SHP77 treated with DMSO at 0.1 percent for 48 hours (cell line): ENCODE data around the gene TAS2R40.
A peak's percentile ranks its signal among the peaks of the same experiment; 100 is the strongest.
"Not testable (repeated sequence)": the region's sequence is repeated elsewhere in the genome, so short reads cannot be mapped to it uniquely, and the experiment has no call there.

Experiments used
- DNase-seq: peaks from one replicate; lab custom pipeline; 2025; lab: John Stamatoyannopoulos, UW

Gene TAS2R40

DNA sequence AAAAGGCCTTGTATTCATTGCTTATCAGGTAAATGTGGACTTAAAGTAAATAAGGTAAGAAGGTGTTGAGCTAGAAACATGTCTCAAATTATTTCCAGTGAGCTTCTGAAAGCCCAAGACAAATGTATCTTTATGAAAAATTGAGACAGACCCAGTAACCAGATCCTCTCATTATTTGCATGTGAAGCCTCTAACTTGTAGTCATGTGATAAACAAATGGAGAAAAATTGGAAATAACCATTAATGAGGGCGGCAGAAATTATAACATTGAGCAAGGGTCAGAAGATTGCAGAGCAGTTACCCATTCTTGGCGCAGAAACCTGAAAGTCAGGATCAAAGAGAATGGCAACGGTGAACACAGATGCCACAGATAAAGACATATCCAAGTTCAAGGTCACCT, at the start of gene TAS2R40:
TAS2R40 (plus strand) TSS at position 301 of the 400 bp plus-strand sequence; CDS start at position 343, 42 bp downstream.
- no peak for DNase-seq

DNA sequence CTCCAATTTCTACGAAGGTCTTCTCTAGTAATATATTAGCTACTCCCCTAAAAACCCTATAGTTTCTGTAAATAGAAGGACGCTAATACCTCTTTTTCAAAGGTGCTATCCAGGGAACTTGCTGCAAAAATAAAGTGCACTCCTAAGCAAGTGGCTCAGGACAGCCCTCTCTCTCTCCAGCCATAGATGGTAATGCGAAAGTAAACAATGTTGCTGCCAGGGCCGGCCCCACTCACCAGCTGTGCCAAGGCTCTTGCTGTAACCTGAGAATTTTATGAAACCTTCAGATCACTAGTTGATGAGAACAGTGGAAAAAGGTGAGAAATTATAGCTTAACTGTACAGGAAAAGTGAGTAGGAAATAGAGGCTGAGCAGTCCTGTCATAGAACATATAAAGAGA, 49.5 kb upstream of the TAS2R40 start:
- DNase-seq, result peak; percentile 55

DNA sequence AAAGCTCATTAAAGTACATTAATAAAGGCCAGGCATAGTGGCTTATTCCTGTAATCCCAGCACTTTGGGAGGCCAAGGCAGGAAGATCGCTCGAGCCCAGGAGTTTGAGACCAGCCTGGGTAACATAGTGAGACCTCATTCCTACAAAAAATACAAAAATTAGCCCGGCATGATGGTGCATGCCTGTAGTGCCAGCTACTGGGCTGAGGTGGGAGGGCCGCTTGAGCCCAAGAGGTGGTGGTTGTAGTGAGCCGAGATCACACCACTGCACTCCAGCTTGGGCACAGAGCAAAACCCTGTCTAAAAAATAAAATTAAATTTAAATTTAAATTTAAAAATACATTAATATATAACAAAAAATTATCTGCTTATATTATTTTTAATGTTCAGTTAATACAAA, 45.7 kb upstream of the TAS2R40 start:
- DNase-seq, result no peak

DNA sequence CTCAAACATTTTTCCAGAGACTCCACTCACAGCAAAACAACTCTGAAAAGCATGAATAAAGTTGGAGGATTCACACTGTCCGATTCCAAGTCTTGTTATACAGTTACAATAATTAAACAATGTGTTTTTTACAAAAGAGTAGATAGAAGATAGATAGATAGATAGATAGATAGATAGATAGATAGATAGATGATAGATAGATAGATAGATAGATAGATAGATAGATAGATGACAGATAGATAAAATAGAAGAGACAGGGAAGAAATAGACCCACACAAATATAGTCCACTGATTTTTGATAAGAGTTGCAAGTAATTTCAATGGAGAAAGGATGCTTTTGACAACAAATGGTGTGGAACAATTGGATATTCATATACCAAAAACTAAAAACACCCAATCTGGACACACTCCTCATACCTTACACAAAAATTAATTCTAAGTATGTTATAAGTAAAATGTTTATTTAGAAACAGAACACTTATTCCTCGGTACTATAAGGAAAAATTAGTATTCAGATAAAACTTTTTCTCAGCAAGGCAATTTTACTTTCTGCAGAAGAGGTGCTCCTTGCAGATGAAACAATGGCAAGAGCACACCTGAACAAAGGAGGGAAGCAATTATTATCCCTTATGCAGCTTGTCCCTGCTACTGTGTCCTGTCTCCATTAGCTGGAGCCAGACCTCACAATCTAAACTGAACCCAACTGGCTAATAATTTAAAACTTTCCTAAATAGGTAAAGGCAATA, 44.3 kb upstream of the TAS2R40 start:
- DNase-seq, result no peak

DNA sequence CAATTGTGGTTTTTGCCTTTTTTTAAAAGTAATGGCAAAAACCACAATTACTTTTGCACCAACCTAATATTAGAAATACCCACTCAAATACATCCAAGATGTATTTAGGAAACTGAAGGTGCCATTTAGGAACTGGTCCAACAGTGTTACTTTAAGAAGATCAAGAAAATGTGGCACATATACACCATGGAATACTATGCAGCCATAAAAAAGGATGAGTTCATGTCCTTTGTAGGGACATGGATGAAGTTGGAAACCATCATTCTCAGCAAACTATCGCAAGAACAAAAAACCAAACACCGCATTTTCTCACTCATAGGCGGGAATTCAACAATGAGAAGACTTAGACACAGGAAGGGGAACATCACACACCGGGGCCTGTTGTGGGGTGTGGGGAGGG, 41.1 kb upstream of the TAS2R40 start:
- not testable (repeated sequence) for DNase-seq

DNA sequence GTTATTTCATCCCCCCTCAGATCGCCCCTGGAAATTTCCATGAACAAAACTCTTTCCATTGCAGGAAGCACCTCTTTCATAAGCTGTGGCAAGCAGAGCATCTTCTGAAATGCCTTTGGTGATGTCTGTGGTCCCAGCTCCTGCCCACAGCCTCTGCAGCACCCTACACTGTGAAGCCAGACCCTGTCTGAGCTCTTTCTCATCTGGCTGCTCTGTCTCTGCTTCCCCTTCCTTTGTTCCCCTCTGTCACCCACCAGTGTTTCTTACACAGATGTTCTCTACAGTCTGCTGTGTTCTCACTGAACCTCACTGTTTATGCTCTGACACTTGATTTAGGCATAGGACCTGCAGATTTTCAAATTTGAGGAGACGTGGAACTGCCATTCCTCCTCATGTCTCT, 40.5 kb upstream of the TAS2R40 start:
- no peak for DNase-seq

DNA sequence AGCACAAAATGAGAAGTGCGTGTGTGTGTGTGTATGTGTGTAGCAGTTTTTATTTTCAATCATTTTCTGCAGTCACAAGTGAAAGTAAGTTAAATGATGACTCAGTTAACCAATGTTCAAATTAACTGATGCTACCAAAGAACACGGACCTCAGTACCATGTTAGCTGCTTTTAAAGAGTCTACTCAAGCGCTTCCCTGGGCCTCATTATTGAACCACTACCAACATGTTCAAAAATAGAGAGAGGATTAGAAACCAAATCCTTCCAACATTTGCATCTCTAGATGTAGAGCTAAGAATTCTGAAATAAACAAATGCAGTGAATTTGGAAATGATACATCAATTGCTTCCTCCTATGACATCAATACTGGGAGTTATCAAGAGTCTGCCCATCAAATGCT, 38.8 kb upstream of the TAS2R40 start, which contains the start of gene TAS2R39:
TAS2R39 (plus strand) TSS at position 396 of the 400 bp plus-strand sequence; CDS start at position 396, 0 bp downstream.
- DNase-seq, result no peak

DNA sequence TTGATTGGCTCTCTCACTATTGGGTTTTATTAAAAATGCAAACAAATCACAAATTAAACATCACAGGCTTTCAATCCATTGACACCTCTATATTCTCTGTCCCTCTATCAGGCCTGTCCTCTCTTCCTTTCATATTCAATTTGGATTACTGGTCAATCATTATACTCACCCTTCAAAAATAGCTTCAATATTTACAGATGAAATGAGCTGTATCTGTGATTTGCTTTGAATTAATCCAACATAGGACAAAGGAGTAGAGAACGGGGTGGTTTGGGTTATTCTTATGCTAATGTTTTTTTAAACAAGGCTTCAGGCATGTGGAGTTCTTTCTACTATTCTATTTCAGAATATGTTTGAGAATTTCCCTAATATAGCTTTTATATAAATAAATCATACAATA, 36.3 kb upstream of the TAS2R40 start:
- DNase-seq, result no peak

DNA sequence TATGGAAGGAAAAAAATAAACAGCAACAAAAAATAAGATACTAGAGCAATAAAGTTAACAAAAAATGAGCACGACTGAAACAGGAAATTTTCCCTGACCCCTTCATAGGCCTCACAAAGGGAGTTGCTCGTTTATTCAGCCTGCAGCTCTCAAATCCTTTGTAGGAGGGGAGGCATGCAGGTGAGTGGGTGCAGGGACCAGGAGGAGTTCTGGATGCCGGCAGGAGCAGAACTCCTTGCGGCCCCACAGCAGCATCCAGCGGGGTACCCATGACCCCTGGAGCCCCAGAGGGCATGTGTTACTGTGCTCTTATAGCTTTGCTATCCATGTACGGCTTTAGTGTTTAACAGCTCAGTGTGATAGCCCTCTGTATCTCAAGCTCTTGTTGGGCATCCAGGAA, 32.8 kb upstream of the TAS2R40 start:
- no peak for DNase-seq

DNA sequence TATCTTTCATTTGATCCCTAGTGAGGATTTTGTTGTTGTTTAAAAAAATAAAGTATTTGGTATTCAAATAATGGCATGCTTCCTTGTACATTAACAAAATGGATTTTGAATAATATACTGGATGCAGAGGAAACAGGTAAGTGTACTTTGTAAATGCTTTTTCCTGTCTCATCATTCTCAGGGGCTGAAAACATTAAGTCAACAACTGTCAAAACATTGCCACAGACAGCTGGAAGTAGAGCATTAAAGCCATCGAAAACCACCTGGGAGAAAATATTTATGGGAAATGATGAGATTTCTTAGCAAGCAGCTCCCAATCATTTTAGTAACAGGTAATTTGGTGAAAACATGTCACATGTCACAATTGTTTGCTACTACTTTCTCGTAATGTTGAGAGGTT, 28.0 kb upstream of the TAS2R40 start:
- DNase-seq, result no peak

DNA sequence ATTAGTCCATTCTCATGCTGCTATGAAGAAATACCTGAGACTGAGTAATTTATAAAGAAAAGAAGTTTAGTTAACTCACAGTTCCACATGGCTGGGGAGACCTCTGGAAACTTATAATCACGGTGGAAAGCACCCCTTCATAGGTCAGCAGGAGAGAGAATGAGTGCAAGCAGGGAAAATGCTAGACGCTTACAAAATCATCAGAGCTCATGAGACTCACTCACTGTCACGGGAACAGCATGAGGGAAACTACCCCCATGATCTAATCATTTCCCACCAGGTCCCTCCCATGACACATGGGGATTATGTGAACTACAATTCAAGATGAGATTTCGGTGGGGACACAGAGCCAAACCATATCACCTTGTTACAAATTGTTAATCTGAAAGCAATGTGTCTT, 22.8 kb upstream of the TAS2R40 start:
- no peak for DNase-seq

DNA sequence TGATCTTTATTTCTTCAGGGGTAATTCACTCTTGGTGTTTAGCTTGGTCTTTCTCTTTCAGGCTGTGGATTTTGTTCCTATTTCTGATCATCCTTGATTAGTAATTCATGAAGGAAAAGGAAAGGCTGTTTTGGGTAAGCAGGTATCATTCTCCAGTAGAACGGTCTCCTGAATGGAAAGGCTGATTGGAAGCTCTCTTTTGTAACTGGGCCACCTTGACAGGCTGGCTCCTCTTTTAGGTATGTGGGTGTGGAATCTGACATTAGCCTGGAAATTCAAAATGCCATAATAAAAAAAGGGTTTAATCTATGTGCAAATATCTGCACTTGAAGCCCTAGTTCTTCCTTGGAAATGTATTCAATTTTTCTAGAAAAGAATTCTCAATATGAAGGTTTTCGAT, 19.7 kb upstream of the TAS2R40 start:
- no peak for DNase-seq

DNA sequence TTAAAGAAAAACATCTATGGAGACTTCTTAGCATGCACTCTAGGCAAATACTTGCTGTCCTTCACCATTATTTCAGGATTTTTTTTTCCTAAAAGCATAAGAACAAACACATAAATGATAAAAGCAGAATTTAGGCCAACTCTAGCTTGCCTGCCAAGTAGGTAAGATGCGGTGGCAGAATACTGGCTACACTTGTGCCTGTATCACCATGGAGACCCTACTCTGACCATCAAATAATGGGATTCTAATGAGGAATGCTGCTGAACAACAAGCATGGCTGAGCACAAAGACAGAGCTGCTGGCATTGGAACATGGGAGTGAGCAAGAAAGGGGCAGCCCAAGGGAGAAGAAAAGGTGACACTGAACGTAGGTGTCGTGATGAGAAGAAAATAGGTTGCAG, 18.5 kb upstream of the TAS2R40 start:
- DNase-seq, result no peak

DNA sequence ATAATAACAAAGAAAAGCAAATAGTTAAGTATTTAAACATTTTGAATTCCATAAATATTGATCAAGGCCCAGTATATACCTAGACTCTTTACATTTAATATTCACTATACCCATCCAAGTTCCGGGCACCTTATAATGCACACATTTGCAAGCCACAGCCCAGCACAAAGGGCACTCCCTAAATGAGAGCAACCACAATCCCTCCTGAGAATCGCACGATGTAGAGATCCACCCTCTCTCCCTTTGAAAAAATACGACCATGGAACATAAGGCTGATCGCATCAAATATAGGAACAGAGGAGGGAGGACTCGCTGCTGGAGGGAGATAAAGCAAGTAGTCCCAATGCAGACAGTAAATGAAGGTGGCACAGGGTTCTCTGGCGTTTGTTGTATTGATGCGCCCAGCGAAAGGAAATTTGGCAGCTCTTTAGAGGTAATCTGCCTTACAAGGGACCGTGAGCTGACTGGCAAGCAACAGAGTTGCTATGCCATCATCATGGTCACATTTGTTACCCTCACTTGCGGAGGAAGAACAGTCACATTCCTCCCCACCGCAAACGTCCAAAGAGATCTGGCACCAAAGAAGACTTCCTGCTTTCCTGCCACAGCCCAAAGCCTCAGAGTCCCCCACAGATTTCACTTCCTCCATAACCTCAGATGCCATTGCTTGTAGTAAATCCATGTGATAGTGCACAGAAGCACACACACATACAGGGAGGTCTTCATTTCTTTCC, 16.1 kb upstream of the TAS2R40 start:
- DNase-seq, result no peak

DNA sequence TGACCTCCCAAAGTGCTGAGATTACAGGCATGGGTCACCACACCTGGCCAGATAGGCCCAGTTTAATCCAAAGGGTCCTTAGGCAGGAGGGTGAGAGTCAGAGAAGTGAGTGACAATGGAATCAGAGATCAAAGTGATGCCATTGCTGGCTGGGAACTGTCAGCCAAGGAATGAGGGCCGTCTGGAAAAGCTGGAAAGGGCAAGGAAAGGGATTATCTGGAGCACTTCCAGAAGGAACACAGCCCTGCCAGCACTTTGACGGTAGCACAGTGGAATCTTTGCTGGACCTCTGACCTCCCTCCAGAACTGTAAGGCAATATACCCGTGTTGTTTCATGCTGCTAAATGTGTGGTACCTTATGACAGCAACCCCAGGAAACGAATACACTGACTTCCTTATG, 11.3 kb upstream of the TAS2R40 start:
- no peak for DNase-seq

DNA sequence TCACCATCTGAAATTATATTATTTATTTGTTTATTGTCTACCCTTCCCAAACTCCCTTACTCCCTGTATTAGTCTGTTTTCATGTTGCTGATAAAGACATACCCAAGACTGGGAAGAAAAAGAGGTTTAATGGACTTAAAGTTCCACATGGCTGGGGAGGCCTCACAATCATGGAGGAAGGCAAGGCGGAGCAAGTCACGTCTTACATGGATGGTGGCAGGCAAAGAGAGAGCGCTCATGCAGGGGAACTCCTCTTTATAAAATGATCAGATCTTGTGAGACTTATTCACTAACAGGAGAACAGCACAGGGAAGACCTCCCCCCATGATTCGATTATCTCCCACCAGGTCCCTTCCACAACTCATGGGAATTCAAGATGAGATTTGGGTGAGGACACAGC, 8.4 kb upstream of the TAS2R40 start:
- not testable (repeated sequence) for DNase-seq

DNA sequence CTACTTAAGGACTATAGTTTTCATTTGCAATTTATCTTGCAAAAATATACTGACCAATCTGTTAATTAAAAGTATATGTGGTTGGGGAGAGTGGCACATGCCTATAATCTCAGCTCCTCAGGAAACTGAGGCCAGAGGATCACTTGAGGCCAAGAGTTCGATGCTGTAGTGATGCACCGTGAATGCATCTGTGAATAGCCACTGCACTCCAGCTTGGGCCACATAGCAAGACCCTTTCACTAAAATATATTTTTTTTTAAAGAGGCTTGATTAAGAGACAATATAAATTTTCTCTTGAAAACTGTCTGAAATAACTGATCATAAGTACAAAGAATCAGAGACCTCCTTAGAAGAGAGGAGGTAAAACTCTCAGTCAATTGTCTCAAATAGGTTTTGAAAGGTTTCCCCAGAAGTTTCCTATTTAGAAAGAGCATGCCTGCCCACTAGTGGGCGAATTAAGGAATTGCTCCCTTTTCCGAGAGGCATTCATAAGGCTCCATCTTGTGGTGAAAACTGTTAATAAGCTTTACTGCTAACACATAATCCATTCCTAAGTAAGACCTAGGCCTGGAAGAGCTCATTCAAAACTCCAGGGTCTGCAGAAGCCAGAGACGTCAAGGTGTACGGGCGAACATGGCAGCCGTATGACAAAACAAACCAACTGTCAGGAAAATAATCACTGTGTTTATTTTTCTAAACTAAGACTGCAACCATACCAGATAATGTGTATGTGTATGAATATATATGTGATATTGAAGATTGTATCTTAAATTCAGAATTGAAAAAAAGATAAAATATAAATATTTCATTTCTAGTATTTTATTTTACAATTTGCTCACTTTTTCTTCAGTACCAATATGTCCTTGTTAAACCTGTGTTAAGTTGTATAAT, 6.8 kb upstream of the TAS2R40 start:
- DNase-seq, result peak; percentile 62

DNA sequence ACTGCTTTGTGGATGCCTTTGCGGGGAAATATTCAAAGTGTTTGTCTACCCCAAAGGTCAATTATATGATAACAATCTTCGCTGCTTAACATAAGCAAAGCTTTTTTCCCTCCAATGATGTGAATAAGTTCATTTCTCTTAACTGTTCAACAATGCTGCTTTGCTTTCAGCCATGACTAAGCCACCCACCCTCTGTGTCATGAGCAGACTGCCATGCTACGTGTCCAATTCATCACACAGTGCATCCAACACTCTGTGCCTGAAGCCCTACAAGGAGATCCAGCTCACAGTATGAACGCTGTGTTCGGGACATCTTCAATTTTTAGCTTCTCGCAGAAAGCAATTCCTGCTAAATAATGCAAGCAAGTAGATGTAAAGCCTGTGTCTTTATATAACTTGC, 5.7 kb upstream of the TAS2R40 start:
- no peak for DNase-seq

DNA sequence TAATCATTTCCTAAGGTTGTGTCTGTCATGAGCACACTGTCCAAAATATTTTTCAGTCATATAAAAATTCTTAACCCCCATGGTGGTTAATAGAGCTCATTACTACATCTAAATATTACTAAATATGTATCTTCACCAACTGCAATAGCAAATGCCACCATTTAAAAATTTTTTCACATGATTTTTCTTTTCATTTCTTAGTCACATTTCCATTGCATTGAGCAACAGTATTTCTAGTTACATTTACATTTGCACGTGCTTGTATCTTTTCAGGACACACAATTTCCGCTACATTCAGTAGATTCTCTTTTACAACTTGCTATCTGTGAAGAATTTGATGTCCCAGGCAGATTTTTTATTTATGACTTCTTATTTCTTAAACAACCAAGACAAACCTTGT, 5.2 kb upstream of the TAS2R40 start:
- no peak for DNase-seq

DNA sequence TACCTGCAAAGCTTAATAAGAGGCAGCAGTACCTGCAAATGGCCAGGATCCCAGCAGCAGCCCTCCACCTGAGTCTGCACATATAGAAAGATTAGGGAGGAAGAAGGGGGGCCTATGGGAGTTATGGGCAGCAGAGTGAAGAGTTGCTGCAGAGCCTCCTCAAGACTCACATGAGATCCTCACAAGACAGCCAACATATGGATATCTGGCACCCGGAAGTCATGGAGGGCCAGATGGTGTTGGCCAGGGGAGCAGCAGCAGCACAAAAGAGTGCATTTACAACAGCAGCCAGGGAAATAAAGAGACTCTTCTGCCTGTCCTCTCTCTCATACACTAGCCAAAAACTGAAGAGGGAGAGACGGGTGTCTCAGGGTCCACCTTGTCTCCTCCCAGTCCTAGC, 4.0 kb upstream of the TAS2R40 start:
- DNase-seq, result no peak

DNA sequence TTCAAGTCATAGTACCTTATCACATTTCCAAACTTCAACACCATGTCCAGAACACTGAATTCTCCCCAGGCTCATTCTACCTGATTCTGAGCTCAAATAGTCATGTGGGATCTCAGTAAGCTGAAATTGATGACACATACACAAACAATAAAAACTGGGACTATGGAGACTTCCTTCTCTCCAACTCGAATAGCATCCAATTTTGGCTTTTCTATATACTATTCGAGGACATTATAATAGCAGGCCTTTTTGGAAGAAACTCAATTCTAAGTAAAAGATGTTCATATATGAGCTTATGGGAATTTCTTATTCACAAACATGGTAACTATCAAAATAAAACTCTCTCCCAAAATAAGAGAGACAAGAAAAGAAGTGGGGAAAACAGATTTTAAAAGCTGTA, 551 bp upstream of the TAS2R40 start:
- DNase-seq, result no peak

DNA sequence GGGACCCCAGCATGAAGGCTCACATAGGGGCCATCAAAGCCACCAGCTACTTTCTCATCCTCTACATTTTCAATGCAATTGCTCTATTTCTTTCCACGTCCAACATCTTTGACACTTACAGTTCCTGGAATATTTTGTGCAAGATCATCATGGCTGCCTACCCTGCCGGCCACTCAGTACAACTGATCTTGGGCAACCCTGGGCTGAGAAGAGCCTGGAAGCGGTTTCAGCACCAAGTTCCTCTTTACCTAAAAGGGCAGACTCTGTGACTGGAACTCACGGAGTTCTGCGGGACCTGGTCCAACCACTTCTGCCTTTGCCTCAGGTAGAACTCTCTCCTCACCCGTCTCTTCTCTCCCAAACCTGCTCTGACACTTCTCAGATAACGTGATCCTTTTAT, 945 bp downstream of the TAS2R40 start:
- no peak for DNase-seq

DNA sequence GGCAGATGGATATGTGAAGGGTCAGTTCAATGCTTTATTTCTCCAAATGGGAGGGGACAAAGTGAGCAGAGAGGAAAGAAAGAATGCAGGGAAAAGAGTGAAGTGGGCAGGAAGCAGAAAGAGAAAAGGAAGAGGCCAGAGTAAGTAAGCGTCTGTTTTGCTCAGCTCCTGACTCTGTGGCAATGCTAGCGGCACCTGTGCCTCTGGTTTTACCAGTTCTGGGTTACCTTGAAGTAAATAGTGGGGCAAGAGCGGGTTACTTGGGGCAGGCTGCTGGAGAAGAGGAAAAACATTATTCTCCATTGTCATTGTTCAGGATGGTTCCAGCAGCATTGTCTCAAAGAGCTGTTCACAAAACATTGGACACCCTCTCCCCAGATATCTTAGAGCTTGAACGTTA, 1.9 kb downstream of the TAS2R40 start:
- DNase-seq, result no peak
